GM12801 (cell line): Measurements from ENCODE around the gene MAPK10.

Experiments used
- TF ChIP-seq, protein P1 (sequence below): IDR thresholded peaks from one replicate; pipeline ENCODE4 v1.5.1; 2011; ENCODE audit warnings: control low read depth; ENCODE audit not compliant: insufficient read length; ENCODE audit errors: extremely low read depth

MAPK10 gene

DNA sequence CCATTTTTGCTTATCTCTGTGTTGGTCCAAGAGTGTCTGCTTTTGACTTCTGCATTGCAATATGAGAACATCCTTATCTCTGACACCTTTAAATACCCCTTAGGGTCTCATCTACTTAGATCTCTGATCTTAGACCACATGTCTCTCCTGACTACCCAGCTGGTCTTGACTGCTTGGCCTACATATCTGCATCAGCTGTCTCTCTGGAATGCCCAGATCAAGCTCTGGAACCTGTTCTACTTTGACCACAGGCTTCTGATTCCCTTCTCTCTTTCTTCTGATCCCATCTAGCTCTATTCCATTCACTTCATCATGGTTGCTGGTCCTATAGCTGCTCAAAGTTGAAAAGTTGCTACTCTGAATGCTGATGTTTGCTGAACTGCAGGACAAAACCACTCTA, 301.2 kb downstream of the MAPK10 start:
- TF ChIP-seq, protein P1, sequence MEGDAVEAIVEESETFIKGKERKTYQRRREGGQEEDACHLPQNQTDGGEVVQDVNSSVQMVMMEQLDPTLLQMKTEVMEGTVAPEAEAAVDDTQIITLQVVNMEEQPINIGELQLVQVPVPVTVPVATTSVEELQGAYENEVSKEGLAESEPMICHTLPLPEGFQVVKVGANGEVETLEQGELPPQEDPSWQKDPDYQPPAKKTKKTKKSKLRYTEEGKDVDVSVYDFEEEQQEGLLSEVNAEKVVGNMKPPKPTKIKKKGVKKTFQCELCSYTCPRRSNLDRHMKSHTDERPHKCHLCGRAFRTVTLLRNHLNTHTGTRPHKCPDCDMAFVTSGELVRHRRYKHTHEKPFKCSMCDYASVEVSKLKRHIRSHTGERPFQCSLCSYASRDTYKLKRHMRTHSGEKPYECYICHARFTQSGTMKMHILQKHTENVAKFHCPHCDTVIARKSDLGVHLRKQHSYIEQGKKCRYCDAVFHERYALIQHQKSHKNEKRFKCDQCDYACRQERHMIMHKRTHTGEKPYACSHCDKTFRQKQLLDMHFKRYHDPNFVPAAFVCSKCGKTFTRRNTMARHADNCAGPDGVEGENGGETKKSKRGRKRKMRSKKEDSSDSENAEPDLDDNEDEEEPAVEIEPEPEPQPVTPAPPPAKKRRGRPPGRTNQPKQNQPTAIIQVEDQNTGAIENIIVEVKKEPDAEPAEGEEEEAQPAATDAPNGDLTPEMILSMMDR, result no peak

DNA sequence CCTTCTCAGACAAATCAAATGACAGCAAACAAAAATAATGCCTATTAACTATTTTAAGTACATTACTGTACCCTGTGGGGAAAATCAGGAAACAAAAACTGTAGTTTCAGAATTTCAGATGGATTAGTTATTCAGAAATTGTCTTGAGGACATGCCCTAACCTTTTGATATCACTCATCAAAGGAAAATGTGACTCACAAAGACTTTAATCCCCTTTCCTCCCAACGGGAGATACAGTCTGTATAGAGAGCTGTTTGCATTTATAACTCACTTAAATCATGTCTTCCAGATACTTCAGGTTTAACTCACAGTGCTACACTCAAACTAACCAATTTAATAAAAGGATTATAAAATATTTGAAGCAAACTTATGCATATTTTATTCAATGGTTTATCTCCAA, 304.0 kb downstream of the MAPK10 start:
- TF ChIP-seq, protein P1, result no peak

DNA sequence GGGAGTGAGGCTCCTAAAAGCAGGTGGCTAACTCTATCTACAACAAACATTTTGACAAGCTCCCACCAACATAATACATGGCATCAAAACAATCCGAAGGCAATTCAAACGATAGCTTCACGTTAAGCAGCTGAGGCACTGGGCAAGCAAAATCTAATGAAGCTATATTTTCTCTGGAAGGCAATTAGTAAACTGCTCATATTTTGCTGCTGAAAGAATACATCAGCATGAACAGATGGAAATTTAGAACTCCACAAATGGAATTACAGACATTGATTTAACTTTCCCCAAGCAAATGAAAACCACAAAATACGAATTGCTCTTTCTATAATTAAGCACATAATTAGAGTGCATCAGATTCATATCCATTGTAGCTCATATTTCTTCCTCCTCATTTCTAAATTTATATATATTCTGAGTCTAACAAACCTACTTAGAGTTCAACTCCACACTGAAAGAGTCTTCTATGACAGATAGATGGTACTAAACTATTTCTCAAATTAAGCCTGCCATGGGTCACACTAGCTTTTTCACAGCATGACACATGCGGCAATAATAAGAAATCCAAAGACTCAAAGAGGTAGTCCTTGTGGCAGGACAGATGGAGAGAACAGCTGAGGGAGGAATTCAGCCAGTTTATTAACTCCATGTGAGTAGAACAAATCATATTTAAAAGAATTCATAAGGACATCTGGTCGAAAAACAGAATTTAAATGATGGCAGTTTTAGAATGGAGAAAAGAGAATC, 305.4 kb downstream of the MAPK10 start:
- TF ChIP-seq, protein P1, result no peak

DNA sequence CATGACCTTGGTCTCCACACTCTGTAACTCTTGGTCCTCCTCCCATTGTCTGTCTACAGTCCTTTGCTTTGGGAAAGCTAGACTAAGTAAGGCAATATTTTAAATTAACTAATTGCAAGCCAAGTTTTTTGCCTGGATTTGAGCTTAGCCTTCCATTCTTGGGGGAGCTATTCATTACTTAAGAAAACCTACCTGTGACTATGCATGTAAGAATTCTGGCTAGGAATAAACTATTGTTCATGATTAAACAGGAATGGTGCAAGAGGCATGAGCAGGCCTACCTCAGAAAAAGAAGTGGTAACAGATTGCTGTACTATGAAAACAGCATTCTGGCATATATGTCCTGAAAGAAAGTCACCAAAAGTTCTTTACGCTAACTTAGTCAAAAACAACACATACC, 309.4 kb downstream of the MAPK10 start:
- TF ChIP-seq, protein P1, result no peak

DNA sequence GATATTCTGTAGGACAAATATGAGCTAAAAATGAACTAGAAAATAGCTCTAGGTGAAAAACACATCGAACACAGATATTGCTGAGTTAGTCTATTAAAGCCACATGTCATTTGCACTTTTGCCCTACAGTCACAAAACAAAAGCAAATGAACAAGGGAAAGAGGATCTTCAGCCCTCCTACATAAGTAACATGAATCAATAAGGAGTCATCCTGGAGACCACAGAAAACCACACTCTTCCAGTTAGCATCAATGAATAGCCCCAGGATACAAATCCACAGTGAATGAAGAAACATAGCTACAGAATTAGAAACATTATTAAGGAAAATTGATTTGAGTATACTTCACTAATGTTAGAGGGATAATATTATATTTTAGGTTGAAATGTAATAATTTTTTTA, 311.4 kb downstream of the MAPK10 start:
- TF ChIP-seq, protein P1, result no peak

DNA sequence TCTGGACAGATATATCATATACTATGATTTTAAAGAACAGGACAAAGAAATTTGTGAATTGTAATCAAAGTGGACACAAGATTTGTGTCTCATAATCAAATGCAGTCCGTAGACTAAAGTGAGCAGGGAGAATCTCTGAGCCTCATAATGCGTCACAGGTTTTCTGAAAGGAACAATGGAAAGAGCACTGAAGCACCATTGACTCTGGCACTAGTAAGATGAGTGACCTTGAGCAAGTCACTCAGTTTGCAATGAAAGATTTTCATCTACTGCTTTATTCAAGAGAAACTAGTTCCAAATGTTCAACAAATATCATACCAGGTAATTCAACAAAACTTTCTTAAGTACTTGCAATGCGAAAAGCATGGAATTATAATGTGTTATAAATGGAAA, 315.3 kb downstream of the MAPK10 start:
- TF ChIP-seq, protein P1, result no peak

DNA sequence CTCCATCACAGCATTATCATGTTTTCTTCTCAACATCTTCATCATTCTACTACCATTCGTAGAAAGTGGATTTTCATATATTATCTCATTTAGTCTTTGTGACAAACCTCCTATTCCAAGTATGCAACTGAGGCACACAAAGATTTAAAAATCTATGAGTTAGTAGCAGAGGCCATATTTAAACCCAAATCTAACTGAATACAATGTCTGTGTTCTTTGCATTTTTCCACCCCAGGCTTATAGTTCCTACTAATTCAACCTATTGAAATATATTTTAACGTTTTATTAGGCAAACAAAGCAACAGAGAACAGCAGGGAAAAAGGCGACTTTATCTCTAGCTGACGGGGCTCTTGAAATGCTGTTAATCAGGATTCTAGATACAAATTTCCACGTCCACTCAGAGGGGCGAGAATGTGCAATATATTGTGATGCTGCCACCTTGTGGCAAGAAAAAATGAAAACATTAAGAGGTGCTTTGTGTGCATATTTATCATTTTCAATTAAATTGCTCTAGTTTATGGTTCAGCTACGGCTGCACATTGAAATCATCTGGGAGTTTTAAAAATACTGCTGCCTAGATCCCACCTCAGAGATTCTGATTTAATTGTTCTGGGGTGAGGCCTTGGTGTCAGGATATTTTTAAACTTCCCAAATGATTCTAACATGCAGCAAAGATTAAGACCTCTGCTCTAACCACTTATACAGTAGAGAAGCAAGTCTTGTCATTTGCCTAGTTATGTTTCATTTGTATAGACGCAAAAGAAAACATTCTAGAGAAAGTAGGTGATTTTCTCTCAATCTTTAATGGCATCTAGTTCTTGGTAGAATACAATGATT, 315.9 kb downstream of the MAPK10 start:
- TF ChIP-seq, protein P1, result no peak
